ENCODE measurements around the gene LRRN4CL. TPM values are rescaled to one million over a fixed set of nuclear protein-coding genes. Genes with fewer than 3 reads are reported as not detected.
A peak's percentile ranks its signal among the peaks of the same experiment; 100 is the strongest.

Gene LRRN4CL
- total and polyA plus RNA-seq, 9 of the 15 experiments (the other 6 are each of a cell fraction or from before 2014, with no cell fraction given) = 0.03 to 0.11 (median 0.05) TPM; not detected in 4

DNA sequence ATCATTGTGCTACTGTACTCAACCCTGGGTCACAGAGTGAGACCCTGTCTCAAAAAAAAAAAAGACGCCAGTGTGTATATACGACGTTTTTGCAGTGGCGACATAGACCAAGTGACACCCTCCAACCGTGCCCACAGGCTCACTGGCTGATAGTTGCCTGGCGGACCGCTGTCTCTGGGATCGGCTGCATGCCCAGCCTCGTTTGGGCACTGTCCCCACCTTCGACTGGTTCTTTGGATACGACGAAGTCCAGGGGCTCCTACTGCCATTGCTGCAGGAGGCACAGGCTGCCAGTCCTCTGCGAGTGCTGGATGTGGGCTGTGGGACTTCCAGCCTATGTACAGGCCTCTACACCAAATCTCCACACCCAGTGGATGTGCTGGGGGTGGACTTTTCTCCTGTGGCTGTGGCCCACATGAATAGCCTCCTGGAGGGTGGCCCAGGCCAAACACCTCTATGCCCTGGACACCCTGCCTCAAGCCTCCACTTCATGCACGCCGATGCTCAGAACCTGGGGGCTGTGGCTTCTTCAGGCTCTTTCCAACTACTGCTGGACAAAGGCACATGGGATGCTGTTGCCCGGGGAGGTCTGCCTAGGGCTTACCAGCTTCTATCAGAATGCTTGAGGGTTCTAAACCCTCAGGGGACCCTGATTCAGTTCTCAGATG is 22.9 kb downstream of the LRRN4CL start (continued):
- TF ChIP-seq, protein P1, sequence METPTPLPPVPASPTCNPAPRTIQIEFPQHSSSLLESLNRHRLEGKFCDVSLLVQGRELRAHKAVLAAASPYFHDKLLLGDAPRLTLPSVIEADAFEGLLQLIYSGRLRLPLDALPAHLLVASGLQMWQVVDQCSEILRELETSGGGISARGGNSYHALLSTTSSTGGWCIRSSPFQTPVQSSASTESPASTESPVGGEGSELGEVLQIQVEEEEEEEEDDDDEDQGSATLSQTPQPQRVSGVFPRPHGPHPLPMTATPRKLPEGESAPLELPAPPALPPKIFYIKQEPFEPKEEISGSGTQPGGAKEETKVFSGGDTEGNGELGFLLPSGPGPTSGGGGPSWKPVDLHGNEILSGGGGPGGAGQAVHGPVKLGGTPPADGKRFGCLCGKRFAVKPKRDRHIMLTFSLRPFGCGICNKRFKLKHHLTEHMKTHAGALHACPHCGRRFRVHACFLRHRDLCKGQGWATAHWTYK (CRISPR knock-in tag; IDR thresholded peaks at IDR 0.05) = no peak
- TF ChIP-seq CHD4 (IDR thresholded peaks at IDR 0.05; ENCODE audit: insufficient read depth, insufficient replicate concordance, low read depth, low read length, poor library complexity, severe bottlenecking) (no peak), SNRNP70 (optimal IDR thresholded peaks at IDR 0.05; ENCODE audit: low read depth, low read length) (peak; percentile 89), ZNF57 (CRISPR knock-in tag; IDR thresholded peaks at IDR 0.05) (no peak), POLR2G (IDR thresholded peaks at IDR 0.05; ENCODE audit: low read depth, low read length) (peak; percentile 45), CBX2 (IDR thresholded peaks at IDR 0.05; ENCODE audit: insufficient read depth, low read length, poor library complexity, severe bottlenecking) (no peak), KDM5B (IDR thresholded peaks at IDR 0.05; ENCODE audit: insufficient replicate concordance, low read depth, low read length) (peak; percentile 36), MYC (IDR thresholded peaks at IDR 0.05; ENCODE audit: low read depth, low read length) (peak; percentile 16; the same call in 1 of the 2 replicates), MYC (CRISPR knock-in tag; IDR thresholded peaks at IDR 0.05; ENCODE audit: borderline replicate concordance, low read depth) (0 out of 2 replicates have a peak, but pooled peaks have one; percentile 39), CBX1 (IDR thresholded peaks at IDR 0.05; ENCODE audit: low read depth) (0 out of 2 replicates have a peak, but pooled peaks have one; percentile 36), POLR2A (conservative IDR thresholded peaks at IDR 0.05) (peak; percentile 30), TAF7 (tag; IDR thresholded peaks at IDR 0.05) (no peak), FOXP1 (CRISPR knock-in tag; IDR thresholded peaks at IDR 0.05) (no peak), SUPT5H (IDR thresholded peaks at IDR 0.05) (0 out of 2 replicates have a peak, but pooled peaks have one; percentile 15), ZNF217 (CRISPR knock-in tag; IDR thresholded peaks at IDR 0.05) (no peak), HNRNPL (IDR thresholded peaks at IDR 0.05; ENCODE audit: low read depth, low read length) (0 out of 2 replicates have a peak, but pooled peaks have one; percentile 62), TFAM (CRISPR knock-in tag; conservative IDR thresholded peaks at IDR 0.05) (no peak), ZKSCAN1 (IDR thresholded peaks at IDR 0.05; ENCODE audit: low read depth, low read length) (no peak), POLR2AphosphoS5 (IDR thresholded peaks at IDR 0.05; ENCODE audit: control insufficient read depth, insufficient read depth, low read depth, low read length) (peak; percentile 40; the same call in 1 of the 2 replicates)
- TF ChIP-seq, protein P2, sequence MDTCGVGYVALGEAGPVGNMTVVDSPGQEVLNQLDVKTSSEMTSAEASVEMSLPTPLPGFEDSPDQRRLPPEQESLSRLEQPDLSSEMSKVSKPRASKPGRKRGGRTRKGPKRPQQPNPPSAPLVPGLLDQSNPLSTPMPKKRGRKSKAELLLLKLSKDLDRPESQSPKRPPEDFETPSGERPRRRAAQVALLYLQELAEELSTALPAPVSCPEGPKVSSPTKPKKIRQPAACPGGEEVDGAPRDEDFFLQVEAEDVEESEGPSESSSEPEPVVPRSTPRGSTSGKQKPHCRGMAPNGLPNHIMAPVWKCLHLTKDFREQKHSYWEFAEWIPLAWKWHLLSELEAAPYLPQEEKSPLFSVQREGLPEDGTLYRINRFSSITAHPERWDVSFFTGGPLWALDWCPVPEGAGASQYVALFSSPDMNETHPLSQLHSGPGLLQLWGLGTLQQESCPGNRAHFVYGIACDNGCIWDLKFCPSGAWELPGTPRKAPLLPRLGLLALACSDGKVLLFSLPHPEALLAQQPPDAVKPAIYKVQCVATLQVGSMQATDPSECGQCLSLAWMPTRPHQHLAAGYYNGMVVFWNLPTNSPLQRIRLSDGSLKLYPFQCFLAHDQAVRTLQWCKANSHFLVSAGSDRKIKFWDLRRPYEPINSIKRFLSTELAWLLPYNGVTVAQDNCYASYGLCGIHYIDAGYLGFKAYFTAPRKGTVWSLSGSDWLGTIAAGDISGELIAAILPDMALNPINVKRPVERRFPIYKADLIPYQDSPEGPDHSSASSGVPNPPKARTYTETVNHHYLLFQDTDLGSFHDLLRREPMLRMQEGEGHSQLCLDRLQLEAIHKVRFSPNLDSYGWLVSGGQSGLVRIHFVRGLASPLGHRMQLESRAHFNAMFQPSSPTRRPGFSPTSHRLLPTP (IDR thresholded peaks at IDR 0.05; ENCODE audit: borderline replicate concordance, extremely low read depth, insufficient read length) = no peak
- TF ChIP-seq, protein P3, sequence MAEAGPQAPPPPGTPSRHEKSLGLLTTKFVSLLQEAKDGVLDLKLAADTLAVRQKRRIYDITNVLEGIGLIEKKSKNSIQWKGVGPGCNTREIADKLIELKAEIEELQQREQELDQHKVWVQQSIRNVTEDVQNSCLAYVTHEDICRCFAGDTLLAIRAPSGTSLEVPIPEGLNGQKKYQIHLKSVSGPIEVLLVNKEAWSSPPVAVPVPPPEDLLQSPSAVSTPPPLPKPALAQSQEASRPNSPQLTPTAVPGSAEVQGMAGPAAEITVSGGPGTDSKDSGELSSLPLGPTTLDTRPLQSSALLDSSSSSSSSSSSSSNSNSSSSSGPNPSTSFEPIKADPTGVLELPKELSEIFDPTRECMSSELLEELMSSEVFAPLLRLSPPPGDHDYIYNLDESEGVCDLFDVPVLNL (CRISPR knock-in tag; IDR thresholded peaks at IDR 0.05; ENCODE audit: low read depth) = 0 out of 2 replicates have a peak, but pooled peaks have one; percentile 28

All from K562 (cell line).